HEK293 (cell line): Measurements from ENCODE around the gene ERBB4.

Experiments used
- ELK4 ChIP-seq: IDR thresholded peaks from 2 replicates; pipeline ENCODE4 v1.6.1; 2011; ENCODE audit warnings: mild to moderate bottlenecking, low read depth, low read length, borderline replicate concordance
- ZBTB44 ChIP-seq: fragments of 450-650 bp; IDR thresholded peaks from 2 replicates; pipeline ENCODE4 v1.5.1; 2018; ENCODE audit warnings: missing biosample characterization, mild to moderate bottlenecking, missing genetic modification characterization
- ZBTB49 ChIP-seq: fragments of 450-650 bp; formaldehyde crosslinking; IDR thresholded peaks from 2 replicates; pipeline ENCODE4 v1.5.1; 2016; ENCODE audit warnings: missing biosample characterization, missing genetic modification characterization, low read depth
- ZBTB7A ChIP-seq: fragments of 450-650 bp; formaldehyde crosslinking; IDR thresholded peaks from 2 replicates; pipeline ENCODE4 v1.5.1; 2016; ENCODE audit warnings: low read depth, missing biosample characterization, missing genetic modification characterization
- ZNF639 ChIP-seq: fragments of 450-650 bp; formaldehyde crosslinking; IDR thresholded peaks from 2 replicates; pipeline ENCODE4 v1.5.1; 2016; ENCODE audit warnings: missing biosample characterization, missing genetic modification characterization

- TF ChIP-seq ZBTB49 (tag by site-specific recombination) (no peak), ZBTB7A (tag by site-specific recombination) (no peak), ELK4 (no peak), ZNF639 (tag by site-specific recombination) (no peak), ZBTB44 (no peak)
These were observed 2.4 kb downstream of the ERBB4 start for GRCh38 chr2:212535996-212536816.
